Hippocampal formation (tissue), 2 donors: ENCODE data around the gene RBBP8NL.
A peak's percentile ranks its signal among the peaks of the same experiment; 100 is the strongest.

ENCODE experiments used
- DNase-seq, 2 donors: peaks; one replicate each; lab custom pipeline; 2025; lab: John Stamatoyannopoulos, UW

RBBP8NL gene

DNA sequence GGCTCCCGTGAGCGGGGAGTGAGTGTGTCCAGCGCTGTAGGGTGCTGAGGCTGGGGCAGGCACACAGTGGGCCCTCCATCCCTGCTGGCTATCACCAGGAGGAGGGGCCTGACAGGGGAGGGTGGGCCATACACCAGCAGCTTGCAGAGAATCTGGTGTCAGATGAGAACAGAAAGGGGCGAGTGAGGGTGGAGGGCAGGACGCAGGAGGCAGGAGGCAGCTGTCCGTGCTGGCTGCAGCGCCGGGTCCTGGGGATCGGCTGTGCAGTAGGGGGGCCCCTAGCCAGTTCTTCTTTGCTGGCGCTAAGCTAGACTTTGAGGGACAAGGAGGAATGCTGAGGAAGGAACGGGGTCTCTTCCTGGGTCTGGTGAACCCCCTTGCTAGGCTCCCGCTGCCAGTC lies 18.7 kb downstream of the RBBP8NL start:
- DNase-seq = no peak

DNA sequence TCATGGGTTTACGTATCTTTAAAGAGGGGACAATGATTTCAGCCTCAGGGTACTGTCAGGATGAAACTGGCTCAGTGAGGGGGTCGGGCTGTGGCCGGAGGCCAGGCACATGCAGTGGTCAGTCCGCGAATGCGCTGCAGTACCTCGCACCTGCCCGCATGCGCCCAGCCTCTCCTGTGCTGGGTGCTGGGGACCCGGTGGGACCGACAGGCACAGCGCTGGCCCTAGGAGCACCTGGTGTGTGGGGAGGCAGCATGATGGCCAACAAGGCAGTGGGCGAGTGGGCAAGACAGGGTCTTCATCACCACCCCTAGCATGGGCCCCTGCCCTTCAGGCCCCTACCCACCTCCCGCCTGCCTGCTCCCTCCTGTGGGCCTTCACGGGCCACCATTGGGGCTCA lies 19.3 kb downstream of the RBBP8NL start:
- DNase-seq = no peak

DNA sequence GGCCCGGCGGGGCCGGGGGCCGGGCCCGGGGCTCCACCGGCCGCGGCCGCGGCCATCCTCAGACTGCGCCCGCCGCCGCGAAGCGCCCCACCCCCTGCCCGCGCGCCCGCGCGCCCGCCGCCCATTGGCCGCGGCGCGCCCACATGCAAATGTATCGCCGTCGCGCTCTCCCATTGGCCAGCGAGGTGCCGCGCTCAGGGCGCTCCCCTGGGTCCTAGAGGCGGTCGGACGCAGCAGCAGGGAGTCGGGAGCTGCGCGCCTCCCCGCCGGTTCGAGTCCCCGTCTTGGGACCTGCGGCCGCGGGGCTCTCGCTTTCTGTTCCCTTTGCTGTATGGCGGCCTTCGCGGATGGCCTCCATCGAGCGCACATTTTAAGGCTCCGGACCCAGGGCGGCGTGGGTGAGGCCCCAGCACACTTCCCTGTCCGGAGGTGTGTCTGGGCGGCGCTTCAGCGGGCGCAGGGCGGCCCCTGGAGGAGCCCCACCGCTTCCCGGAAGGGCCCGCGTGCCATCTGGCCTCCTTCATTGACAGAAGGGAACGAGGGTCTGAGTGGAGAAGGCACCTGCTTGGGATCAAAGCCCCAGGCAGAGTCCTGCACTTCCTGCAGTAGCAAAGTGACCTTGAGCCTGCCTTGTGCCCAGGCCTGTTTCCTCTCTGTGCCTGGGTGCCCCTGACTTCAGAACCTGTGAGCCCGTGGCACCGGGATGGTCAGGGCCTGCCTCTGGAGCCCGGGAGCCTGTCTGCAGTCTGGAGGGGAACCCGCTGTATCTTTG lies 19.9 kb downstream of the RBBP8NL start, which contains the start of gene CABLES2:
CABLES2 (minus strand) TSS at position 65 of the 772 bp plus-strand sequence; CDS start at position 56, 9 bp downstream.
- peak; percentile 79 to 92 for DNase-seq

DNA sequence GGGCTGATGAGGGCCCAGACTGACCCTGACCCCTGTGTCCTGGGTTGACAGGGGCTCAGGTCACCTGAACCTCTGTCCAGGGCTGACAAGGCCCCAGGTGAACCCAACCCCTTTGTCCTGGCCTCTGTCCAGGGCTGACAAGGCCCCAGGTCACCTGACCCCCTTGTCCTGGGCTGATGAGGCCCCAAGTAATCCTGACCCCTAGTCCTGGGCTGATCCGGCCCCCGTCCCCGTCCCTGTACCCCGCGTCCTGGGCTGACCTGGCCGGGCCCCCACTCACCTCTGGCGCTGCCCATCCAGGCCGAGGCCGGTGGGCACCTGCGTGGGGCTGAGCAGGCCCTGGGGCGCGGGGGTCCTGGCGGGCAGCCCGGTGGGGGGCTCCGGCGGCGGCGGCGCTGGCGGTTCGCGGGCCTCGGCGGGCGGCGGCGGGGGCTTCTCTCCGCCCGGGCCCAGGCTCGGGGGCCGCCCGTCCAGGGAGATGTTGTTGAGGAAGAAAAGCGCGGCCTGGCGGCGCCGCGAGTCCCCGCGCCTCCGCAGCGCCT lies 20.6 kb downstream of the RBBP8NL start:
- no peak for DNase-seq

DNA sequence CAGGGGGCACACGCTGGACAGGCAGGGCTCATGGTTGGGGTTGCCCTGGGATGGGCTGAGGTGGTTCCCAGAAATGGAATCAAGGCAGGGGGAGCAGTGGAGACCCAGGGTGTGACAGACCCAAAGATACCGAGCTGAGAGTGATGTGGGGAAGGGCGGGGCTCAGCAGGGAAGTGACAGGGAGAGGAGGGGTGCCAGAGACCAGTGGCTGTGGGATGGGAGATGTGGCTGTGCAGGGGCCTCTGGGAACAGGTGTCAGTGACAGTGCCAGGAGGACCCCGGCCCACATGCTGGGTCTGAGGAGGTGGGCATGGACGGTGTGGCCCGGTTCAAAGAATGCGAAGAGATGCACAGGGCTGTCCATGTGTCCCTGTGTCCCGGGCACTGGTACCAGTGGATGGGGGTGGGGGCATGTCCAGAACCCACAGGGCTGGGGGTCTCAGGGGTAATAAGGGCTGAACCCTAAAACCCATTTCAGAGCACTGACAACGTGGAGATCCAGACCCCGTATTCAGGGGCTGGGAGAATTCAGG lies 21.3 kb downstream of the RBBP8NL start:
- DNase-seq = no peak

DNA sequence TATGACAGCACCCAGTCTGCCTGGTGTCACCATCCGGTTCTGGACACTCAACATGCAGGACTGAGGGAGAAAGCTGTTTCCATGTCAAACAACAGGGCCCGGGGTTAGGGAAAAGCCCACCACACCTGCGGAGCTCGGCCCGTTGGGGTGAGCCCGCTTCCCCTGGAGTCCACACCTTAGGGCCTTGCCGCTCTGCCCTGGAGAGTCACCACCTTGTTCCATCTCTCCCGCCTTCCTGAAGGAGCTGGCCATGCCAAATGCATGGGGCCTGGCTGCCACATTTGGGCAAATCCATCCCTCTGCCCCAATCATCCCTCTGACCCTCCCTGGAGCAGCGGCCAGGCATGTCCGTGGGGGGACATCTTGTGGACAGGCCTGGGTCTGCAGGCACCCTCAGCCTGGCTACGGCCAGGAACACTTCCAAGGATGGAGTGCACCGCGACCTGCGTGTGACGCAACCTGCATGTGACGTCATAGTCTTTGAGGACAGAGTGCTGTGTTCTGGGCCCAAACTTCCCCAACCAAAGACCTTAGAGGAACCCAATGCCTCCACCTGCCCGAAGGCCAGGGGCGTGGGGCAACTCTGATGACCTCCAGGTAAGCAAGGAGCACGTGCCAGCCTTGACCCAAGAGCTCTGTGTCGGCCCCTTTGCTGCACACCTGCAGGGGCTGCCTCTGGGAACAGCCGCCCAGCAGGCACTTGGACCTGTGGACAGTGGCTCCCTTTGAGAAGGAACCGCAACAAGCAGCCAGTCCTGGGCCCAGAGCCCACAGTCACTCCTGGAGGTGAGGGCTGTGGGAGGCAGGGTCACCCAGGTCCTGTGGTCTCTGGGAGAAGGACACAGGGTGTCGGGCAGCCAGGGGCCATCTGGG lies 22.0 kb downstream of the RBBP8NL start:
- DNase-seq = no peak

DNA sequence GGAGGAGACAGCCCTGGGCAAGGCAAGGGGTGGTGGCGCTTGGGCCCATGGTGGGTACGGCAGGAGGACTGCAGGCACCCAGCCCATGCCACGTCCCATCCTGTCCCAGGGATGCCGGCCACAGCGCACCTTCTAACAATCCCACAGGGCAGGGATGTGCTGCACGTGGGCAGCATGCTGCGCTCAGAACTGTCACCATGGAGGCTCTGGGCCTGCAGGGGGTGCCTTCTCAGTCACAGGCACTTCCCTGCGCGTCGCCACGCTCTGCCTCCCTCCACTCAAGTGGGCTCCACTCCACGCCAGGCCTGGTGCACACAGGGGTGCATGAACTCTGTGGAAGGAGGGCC lies 22.6 kb downstream of the RBBP8NL start:
- DNase-seq = no peak

DNA sequence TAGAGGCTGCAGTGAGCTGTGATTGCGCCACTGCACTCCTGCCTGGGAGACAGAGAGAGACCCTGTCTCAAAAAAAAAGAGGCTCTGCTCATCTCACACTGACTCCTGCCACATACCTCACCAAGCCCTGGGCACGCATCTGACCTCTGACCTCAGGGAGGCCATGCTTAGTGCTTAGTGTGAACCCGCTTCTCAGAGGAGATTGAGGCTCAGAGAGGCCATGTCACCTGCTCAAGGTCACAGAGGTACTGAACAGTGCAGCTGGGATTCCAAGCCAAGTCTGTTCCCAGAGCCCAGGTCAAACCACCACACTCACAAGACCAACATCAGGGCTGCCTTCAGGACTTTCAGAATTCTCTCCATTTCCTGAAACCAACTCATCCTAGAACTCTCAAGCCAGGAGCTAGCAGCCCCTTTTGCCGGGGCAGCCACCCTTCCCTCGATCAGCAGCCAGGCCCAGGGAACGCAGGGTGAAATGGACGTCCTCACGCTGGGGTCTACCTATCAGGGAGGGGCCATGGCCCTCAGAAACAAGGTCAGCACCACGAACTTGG lies 23.1 kb downstream of the RBBP8NL start:
- no peak for DNase-seq

DNA sequence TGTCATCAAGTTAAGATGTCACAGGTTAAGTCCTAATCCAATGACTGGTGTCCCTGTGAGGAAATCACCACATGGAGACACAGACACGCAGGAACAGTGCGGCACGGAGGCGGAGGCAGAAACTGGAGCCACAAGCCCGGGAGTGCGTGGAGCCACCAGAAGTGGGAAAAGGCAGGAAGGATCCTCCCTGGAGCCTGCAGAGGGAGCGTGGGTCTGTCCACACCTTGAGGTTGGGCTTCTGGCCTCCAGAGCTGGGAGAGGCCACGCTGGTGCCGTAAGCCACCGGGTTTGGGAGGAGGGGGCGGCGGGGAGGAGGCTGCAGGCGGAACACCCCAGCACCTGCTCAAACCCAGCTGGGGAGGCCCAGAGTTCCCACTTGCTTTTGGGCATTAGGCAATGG lies 24.0 kb downstream of the RBBP8NL start:
- DNase-seq = no peak

DNA sequence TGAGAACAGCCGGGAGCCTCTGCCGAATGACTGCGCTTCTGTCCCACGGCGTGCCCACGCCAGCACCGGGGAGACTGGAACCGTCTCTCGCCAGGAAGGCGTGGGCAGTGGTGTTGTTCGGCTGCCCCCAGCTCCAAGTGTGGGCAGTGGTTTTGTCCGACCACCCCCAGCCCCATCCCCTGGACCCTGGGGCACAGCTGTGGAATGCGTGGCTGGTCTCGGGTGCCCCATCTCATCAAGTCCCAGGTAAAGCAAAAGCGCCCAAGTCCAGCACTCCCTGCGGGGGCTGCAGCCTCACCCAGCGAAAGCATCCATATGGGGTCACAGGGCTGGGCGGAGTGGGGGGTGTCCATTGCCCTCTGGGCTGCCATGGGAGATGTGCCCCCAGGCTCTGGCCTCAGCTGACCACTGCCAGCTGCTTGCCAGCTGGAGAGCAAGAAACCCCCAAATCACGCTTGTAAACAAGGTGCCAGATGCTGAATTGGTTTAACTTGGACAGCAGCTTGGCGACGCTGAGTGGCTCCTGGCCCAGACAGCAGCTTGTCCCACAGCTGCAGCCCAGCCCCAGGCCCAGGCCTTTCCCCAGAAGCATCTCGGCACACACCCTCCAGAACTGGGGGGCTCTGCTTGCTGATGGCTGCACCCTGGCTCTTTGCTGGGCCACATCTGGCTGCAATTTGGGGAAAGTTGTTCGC lies 24.7 kb downstream of the RBBP8NL start:
- DNase-seq = no peak

DNA sequence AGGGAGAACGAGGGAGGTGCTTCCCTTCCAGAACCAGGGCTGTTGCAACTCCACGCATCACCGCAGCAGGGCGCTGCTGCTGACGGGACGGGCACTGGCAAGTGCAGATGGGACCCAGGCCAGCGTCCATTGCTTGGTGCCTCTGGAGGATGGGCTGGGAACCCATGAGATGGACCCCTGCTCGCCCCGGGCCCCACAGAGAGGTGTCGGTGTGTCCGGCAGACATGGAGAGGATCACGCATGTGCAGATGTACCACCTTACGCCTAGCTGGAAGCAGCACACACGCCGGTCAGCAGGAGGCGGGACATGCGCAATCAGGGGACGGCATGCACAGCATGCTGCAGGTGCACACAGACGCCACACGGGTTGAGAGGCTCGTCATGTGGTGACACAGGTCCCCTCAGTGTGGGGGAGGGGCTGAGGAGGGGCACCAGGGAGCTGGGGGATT lies 26.0 kb downstream of the RBBP8NL start:
- DNase-seq = no peak

DNA sequence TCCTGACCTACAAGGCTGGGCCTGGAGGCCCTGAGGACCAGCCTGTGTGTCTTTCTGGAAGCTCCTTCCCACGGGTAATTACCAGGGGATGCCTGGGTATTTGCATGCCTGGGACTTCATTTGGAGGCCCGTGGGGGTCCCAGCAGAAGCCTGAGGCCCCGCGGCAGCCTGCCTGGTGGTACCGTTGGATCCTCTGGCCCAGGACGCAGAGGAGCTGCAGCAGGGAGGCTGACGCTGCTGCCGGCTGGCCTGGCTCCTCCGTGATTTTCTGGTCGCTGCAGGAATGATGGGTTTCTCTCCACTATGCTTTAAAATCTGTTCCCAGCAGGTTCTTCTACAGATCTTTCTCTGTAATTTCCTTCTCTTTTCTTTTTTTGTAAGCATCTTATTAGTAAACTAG lies 26.8 kb downstream of the RBBP8NL start:
- no peak for DNase-seq

DNA sequence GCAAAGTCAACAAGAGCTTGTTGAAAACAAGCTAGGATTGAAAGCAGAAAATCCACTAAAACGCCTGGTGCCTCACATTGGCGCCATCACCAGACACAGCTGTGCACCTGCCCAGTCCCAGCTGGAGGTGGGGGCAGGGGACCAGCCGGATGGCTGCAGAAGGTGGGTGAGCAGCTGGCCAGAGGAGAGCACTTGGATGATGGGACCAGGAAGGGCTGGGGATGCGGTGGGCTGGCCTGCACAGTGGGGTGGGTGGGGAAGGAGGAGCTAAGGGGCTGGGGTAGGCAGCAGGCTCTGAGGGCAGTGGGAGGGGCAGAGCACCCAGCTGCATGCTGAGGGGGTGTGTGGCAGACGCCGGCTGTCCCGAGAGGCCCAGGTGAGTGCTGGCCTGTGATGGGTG lies 27.3 kb downstream of the RBBP8NL start:
- no peak for DNase-seq

DNA sequence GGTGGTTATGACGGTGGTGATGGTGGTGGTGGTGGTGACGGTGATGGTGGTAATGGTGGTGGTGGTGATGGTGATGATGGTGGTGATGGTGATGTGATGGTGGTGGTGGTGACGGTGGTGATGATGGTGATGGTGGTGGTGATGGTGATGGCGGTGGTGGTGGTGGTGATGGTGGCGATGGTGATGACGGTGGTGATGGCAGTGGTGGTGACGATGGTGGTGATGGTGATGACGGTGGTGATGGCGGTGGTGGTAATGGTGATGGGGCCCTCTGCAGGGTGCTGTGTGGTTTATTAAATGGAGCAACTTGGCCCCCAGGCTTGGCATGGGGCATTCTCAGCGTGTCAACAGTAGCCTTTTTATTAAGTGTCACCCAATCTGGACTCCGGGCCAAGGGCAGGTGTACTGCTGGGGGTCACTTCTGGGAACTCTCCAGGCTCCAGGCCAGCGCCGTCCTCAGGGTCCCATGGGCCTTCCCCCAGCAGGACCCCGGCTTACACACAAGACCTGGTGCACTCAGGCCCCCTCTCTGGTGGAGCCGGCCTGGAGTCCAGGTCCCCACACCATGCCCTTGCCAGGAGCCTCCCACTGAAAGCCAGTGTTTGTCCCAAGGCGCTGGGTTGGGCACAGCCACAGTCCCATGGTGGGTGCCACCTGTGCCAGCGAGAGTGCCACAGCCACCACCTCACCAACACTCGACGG lies 29.1 kb downstream of the RBBP8NL start:
- no peak for DNase-seq

DNA sequence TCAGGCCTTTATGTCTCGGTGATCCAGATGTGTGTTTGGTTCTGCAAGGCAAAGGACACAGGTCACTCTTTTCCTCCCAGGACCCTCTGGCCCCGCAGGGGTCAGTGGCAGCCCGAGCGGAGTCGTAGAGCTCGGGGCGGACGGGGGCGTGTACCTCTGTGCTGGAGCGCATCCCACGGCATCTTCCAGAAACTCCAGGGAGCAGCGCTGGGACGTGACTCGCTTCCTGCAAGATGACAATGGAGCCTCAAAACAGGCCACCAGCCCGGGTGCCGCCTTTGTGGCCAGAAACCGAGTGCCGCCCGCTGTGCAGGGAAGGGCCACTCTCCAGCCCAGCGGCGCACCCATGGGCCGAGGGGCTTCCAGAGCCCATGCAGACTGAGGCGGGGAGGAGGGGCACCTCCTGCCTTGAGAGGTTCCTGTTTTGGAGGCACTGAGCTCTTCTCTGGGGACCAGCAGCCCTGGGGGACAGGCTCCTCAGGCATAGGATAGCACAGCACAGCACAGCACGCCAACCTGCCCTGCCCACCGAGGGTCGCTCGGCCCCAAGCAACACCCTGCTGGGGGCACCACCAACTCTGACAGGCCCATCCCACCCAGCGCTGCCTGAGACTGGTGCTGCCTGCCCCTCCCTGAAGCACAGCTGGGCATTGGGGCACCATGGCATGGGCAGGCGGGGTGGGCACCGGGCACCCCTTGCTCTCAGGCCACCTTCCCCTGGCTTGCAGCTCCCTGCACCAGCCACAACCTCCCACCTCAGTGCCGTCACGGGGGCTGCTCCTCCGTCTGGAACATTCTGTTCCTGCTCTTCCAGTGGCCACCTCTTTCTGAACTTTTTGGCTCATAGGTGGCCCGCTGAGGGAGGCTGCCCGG lies 30.7 kb downstream of the RBBP8NL start:
- no peak for DNase-seq

DNA sequence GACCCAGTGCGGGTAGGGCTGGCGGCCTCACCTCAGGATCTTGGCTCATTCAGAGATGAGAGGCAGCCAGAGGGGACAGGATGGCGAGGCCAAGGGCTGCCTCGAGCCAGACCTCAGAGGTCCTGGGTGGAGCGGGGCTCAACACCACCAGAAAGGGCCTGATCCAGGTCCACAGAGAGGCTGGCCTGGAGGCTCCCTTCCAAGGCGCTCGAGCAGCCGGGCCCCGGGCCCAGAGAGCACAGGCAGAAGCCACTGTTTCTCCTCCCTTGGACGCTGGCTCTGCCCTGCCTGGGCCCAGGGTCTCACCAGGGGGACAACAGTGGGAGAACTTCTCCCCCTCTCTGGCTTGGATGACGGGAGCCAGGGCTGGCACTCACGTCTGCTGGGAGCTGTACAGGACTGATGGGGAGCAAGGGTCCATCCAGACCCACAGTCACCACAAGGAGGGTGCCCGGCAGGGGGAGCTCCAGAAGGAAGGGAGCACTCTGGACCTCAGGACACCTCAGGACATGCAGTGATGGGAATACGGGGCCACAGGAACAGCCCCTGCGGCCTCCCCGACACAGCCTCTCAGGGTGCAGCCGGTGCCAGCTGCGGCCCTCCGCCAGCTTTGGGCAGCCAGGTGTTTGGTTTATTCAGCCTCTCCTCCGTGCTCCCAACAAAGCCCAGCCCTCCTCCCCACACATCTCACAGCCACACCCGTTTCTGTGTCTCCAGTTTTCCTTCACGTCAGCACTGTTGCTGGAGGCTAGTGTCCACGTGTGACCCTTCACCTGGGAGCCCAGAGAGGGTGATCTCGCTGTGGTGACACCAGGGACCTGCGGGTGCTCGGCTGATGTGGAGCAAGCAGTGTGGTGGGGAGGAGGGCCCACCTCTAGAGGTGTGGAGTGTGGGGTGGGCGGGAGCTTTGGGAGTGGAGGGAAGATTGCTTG lies 31.8 kb downstream of the RBBP8NL start:
- no peak for DNase-seq

DNA sequence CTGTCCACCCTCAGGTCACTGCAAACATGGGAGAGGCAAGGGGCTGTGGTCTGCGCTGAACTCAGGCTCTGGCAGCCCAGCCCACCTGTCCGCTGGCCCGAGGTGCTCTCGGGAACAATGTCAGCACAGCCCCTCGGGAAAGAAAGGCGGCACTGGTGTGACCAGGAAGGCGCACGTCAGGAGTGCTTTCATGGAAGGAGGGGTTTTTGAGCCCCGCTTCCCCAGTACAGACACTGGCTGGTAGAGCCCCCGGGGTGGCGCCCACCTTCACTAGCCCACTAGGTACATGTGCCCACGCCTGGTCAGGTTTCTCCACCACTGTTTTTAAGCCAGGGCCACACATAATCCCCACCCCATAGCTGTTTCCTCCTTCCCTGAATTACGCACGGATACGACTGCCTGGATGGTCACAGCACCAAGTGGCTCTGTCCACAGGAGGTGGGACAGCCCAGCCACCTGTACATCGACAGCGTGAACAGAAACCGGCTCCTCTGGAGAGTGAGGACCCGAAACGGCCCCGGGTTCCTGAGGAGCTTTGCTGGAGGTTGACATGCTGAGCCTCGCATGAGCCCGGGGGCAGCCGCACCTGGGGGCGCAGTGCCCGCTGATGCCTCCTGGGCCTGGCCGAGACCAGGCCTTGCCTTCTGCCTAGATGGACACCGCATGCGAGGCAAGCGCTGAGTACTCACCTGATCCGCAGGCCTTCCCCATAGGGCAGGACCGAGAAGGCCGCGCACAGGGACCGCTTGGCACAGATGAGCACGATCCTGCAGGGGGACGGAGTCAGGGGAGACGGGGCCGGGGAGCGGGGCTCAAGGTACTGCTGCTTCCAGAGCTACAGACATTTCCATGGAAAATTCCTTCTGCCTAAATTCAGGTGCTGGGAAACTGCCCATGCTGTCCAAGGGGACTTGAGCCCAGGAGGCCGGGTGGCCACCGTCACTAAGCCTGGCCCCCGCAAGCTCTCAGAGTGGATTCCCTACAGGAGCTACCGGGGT lies 32.8 kb downstream of the RBBP8NL start:
- DNase-seq = no peak

DNA sequence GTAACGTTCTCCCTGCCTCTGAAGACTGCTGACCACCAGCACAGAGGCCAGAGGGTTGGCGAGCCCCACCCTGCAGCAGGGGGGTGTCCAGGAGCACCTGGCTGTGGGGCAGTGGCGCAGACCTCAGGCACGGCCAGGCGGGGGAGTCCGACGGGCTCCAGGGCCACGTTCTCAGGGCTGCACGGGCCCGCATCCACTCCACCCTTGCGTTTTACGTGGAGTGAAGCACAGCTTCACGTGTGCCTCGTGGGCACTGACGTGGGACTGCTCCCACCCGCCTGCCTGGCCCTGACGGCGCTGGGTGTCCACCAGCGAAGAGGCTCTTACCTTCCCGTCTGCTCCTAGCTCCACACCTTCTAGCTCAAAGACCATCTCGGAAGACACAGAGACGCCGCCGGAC lies 33.5 kb downstream of the RBBP8NL start:
- no peak for DNase-seq
